Measurements from ENCODE around the gene SH3PXD2A.
"Not testable (repeated sequence)": the region's sequence is repeated elsewhere in the genome, so short reads cannot be mapped to it uniquely, and the experiment has no call there.

Gene SH3PXD2A

DNA sequence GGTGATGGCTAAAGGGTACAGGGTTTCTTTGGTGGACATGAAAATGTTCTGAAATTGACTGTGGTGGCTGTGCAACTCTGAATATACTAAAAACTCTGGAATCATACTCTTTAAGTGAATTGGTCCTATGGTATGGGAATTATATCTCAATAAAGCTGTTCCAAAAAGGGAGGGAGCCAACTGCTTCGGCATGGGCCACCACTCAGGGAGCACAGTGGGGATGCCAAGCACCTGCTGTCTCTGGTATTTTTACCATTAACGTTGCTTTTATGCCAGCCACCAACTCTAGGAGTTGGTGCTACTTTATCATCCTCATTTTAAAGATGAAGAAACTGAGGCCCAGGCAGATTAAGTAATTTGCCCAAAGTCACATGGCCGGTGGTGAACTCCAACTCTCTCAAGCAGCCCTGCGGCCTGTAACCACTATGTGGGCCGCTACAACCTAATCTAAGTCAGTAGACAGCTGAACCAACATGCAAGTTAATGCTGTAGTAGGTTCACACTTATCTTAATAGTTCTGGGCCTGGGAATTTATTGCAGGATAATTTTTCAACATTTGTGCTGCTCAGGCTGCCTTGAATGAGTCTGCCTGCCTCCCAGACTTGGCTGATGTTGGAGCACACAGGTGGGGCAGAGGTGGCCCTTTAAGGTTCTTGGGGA is 20.8 kb downstream of the SH3PXD2A start:
- no peak for DNase-seq (ENCODE audit: low read depth in 2 of 2)

DNA sequence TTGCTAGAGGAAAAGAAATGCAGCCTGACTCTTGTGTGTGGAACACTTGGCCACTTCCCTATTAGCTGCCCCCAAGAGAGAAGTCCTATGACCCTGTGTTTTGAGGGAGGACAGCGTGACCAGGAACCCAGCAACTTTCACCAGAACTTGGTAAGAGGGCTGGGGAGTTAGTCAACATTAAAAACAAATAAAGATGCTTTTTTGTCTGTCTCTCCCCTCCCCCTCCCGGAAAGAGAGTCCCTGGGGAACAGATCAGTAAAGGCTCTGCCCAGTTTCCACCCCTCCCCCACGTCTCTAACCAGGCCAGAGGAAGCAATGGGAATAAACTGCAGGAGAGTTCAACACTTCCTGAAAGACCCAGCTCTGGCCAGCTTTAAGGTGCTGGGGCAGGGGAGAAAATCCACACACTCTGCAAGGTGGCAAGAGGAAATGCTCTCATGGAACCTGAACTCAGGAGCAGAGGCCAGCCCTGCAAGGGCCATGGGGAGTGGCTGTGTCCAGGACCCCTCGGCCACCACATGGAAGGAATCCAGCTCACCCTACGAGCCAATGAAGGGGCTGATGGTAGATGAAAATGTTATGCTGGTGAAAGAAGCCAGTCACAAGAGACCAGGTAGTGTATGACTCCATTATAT is 21.5 kb downstream of the SH3PXD2A start:
- DNase-seq (ENCODE audit: low read depth in 2 of 2): no peak

GRCh38 chr10:103832806-103833205 is 22.6 kb downstream of the SH3PXD2A start:
- DNase-seq (ENCODE audit: low read depth in 2 of 2): no peak

- no peak for DNase-seq (ENCODE audit: low read depth in 2 of 2)
Measured at GRCh38 chr10:103829838-103830465, 25.4 kb downstream of the SH3PXD2A start.

DNA sequence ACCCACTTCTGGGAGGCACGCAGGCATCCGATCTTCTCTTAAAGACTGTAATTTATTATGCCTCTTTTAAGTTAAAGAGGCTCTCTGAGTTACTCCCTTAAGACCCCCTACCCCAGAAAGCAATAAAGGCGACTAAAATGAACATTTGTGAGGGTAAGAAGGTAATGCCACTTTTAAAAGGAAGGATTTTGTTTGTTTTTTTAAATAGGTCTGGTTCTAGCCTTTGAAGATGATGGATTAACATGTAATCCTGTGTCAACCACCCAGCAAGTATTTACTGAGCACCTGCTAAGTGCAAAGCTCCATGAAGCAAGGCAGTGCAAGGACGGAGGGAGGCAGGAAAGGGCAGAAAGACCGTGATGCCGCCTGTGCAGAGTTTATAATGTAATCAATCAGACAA is 26.1 kb downstream of the SH3PXD2A start:
- no peak for DNase-seq (ENCODE audit: low read depth in 2 of 2)

DNA sequence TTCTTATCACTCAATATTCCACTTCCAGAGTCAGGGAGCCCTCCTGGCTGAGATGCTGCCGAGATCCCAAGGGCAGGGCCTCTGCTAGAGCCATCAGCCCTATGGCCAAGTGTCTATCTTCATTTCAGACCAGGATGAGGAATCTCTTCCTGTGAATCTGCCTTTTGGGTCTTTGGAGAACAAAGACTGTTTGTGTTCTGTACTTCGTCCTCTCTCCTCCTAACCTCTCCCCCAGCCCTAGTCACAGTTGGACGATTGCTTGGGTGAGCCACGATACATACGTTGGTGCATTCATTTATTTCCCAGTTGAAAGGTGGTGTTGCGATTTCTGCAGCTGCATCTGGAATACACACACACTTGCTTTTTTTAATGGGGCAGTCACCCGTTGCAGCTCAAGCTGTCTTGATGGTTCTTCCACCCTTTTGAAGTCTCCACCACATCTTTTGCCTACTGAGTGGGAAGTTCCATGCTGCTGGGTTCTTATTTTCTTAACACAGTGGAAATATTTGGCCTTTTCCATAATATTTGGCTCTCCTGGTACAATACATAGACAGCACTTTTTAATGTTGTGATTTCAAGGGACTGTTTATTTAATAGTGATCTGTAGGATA is 26.7 kb downstream of the SH3PXD2A start:
- no peak for DNase-seq (ENCODE audit: low read depth in 2 of 2)

DNA sequence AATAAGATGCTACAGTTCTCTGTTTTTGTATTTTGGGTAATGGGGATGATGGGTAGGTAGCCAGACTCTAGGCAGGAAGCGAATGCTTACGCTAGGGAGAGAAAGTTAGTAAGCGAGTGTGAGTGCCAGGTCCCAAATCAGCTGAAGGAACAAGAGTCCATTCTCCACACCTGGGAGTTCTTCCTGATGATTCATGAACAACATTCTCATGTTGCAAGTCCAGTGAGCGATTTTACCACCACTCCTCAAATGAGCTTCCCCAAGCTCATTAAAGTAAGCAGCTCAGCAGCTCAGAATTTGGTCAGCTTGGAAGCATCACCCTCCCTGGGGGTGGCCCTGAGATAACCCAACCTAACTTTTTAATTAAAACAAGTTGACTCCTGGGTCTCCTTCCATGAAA is 27.3 kb downstream of the SH3PXD2A start:
- no peak for DNase-seq (ENCODE audit: low read depth in 2 of 2)

GRCh38 chr10:103826885-103827284 is 28.5 kb downstream of the SH3PXD2A start:
- DNase-seq (ENCODE audit: low read depth in 2 of 2): no peak

DNA sequence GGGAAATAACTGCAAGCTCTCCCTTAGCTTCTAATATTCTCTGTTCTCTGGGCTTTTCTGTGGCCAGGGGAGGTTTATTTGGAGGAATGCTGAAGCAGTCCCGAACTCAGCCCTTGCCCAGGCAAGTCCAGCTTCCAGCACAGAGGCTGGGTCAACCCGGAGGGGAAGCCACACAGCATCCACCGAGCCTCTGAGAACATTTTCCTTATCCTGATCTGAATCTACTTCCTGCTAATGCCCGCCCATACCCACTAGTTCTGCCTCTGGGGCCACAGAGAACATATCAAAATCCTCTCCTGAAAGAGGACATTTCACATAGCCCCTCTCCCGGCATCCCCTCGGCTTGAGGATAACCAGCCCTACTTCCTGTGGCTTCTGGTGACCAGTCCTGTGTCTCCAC is 31.1 kb downstream of the SH3PXD2A start:
- DNase-seq (ENCODE audit: low read depth in 2 of 2): no peak

GRCh38 chr10:103823706-103824272 is 31.6 kb downstream of the SH3PXD2A start:
- no peak for DNase-seq (ENCODE audit: low read depth in 2 of 2)

- no peak for DNase-seq (ENCODE audit: low read depth in 2 of 2)
Measured at GRCh38 chr10:103822800-103823199, 32.6 kb downstream of the SH3PXD2A start.

DNA sequence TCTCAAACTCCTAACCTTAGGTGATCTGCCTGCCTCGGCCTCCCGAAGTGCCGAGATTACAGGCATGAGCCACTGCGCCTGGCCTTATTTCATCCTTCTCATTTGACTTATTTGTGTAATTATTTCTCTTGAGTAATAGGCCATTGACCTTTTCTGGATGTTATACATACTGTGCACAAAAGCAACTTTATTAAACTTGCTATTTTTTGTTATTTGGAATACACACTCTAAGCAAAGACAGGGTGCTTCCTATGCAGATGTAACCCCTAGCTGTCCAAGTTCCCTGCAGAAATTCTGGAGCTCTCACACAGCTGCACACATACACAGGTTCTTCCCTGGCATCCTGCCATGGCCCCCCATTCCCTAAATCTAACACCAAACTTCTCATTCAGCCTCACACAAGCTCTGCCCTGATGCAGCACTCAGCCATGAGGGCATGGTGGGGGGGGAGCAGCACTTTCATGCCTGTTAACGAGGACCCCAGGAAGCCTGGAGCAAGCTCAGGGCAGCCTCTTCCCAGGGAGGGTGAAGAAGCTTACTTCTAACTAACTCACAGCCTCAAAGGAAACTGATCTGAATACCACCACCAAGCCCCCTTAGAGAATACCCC is 33.2 kb downstream of the SH3PXD2A start:
- no peak for DNase-seq (ENCODE audit: low read depth in 2 of 2)

DNA sequence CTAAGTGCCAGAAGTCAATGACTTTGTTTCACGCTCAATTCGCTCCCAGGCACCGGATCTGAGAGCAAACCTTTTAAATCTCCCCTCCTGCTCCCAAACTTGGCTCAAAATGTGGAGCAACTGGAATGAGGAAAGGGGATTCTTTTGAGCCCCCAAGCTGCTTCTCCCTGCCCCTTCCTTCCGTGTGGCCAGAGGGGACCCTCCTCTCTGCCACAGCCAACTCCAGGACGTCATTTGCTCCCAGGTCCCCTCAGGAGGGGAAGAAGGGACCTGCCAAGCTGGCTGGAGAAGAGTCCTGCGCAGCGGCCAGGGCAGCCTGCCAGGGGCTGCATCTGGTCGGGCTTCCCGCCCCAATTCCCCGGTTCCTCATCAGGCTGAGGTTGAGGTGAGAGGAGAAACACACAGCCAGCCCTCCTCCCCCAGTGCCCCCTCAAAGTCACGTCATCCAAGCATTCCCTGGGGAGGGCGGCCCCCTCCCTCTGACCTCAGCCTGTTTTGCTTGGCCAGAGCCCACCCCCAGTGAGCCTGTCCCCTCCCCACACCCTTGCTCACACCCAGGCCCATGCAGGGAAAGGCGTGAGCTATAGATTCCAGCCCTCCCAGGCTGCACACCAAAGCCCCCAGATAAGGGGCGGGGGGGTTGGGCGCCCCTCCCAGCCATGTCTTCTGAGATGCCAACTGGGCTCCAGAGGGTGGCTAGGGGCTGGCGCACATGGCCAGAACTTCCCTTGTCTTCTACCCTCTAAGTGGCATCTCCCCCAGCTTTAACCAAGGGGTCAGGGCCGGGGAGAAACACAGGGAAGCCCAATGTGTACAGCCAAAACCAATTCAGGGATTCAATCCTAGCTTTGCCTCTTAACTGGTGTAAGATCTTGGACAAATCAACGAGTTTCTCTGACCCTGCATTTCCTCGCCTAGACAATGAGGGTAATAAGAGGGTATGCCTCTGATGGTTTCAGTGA is 35.0 kb downstream of the SH3PXD2A start:
- DNase-seq (ENCODE audit: low read depth in 2 of 2): no peak

DNA sequence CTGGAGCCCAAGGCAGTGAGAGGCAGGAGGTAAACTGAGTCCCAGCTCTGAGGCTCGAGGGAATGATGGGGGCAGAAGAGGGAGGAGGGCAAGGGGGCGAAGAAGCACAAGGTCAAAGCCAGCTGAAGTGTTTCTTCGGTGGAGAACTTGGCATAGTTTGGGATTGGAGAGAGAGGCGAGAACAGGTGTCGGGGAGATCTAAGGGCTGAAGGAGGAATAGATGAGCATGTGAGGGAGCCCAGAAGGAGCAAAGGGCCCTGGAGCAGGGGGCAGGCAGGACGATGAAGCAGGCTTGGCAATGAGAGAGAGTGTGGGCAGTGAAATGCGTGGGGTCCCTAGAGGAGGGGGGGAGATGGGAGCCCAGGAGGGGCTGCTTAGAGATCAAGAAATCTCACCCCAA is 35.9 kb downstream of the SH3PXD2A start:
- DNase-seq (ENCODE audit: low read depth in 2 of 2): no peak

GRCh38 chr10:103818765-103819374 is 36.5 kb downstream of the SH3PXD2A start:
- DNase-seq (ENCODE audit: low read depth in 2 of 2): no peak

DNA sequence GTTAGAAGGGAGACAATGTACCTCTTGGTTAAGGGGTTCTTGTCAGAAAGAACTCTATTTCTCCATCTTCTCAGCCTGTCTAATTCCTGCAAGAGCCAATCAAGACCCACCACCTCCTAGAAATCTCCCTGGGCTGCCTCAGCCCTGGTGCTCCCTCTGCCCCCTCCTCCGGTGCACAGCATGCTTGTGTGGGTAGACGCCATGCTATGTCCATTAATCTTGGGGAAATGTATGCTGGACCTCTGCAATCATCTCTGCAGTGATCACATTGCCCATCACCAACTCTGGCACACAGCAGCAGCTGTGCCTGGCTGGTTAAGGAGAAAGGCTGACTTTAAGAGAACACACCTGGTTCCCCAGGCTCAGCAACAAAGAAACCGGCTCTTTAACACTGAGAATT is 37.3 kb downstream of the SH3PXD2A start:
- DNase-seq (ENCODE audit: low read depth in 2 of 2): no peak

DNA sequence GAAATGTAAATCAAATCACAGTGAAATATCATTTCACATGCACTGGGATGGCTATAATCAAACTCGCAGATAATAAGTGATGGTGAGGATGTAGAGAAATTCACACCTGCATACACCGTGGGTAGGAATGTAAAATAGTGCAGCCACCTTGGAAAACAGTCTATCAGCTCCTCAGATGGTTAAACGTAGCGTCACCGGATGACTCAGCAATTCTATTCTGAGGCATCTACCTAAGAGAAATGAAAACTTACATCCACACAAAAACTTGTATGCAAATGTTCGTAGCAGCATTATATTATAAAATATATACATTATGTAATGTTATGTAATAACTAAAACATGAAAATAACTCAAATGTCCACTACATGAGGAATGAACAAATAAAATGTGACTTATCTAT is 38.9 kb downstream of the SH3PXD2A start:
- no peak for DNase-seq (ENCODE audit: low read depth in 2 of 2)

- DNase-seq (ENCODE audit: low read depth in 2 of 2): no peak
Measured at GRCh38 chr10:103814626-103815370, 40.6 kb downstream of the SH3PXD2A start.

DNA sequence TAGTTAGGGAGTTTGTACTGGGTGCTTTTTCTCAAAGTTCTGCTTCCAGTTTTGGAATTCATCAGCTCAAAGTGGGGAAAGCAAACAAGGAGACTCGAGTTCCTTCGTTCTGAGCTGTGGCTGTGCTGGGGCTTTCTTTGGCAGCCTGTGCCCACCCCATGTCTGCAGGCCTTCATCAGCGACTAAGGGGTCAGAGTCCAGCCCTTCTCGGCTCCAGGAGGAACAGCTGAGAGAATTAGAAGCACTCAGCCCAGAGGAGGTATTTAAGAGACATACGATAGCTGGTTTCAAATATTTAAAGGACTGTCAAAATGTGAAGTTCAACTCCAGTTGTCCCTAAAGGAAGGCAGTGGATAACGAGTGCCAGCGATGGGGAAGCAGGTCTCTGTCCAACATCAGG is 41.3 kb downstream of the SH3PXD2A start:
- DNase-seq (ENCODE audit: low read depth in 2 of 2): no peak

DNA sequence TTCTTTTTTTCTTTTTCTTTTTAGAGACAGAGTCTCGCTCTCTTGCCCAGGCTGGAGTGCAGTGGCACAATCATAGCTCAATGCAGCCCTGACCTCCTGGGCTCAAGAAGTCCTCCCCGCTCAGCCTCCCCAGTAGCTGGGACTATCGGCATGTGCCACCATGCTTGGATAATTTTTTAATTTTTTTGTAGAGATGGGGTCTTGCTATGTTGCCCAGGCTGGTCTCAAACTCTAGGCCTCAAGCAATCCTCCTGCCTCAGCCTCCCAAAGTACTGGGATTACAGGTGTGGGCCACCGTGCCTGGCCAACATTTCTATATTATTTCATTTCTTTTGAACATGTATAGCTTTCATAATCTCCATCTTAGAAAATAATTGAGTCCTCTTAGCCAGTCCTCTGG is 42.1 kb downstream of the SH3PXD2A start:
- DNase-seq (ENCODE audit: low read depth in 2 of 2): not testable (repeated sequence)

All from activated CD4-positive, alpha-beta T cell treated with anti-CD3 and anti-CD28 coated beads for 24 hours (primary cell).